Measurements from ENCODE around the gene CA6. TPM values are rescaled to one million over a fixed set of nuclear protein-coding genes. Genes with fewer than 3 reads are reported as not detected.
"Not testable (repeated sequence)": the region's sequence is repeated elsewhere in the genome, so short reads cannot be mapped to it uniquely, and the experiment has no call there.

CA6 gene
- not detected for total RNA-seq

- no peak for TF ChIP-seq POLR2A (IDR thresholded peaks at IDR 0.05)
- no peak for TF ChIP-seq CTCF (IDR thresholded peaks at IDR 0.05)
- no peaks in the 10 kb centered on the region for H3K4me1 ChIP-seq
- ATAC-seq, result no peak
- no peaks in the 10 kb centered on the region for H3K36me3 ChIP-seq (replicated peaks in 1 of 2; ENCODE audit: insufficient read depth in 1 of 2, low read depth in 2 of 2)
- DNase-seq, result no peak
- WGBS, 2 donors, result 88 to 90% methylated on average over 6 to 8 of the region's 8 CpGs
- no peaks in the 10 kb centered on the region for H3K9me3 ChIP-seq
- no peak within 1 kb of the TSS for H3K4me3 ChIP-seq
- no peak within 1 kb of the TSS for H3K27ac ChIP-seq
- no peaks in the 10 kb centered on the region for H3K27me3 ChIP-seq
- intact Hi-C loops (cut with DNase I), result no loop called here
These were observed at the start of gene CA6 for GRCh38 chr1:8945568-8945967. Gene CA6 (plus strand): TSS chr1:8945868. CDS start chr1:8945887, 19 bp downstream.

DNA sequence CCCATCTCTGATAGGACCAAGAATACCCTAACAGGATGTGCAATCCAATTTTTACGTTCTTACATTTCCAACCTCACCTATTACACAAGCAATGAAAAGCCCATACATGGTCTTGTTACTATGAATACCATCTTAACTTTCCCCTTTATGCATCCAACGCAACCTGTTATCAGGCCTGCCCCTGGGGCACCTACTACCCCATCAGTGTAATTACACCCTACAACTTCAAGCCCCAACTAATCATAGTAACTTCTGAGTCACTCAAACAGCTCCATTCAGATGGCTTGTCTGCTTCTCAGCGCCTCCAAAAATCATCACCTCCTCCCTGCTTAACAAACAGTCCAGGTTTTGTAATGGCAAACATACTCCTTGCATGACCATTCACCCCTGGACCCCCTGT lies 48.9 kb upstream of the CA6 start:
- DNase-seq; H3K4me3 ChIP-seq; H3K27me3 ChIP-seq; H3K27ac ChIP-seq; H3K4me1 ChIP-seq; ATAC-seq; intact Hi-C loops (cut with DNase I); H3K36me3 ChIP-seq (replicated peaks in 1 of 2; ENCODE audit: insufficient read depth in 1 of 2, low read depth in 2 of 2); H3K9me3 ChIP-seq: not testable (repeated sequence)
- WGBS, 2 donors, result 60 to 71% methylated on average over 3 of the region's 3 CpGs

GRCh38 chr1:8897505-8897904 lies 48.2 kb upstream of the CA6 start:
- H3K27ac ChIP-seq; H3K9me3 ChIP-seq; H3K4me1 ChIP-seq; DNase-seq; ATAC-seq; H3K27me3 ChIP-seq; intact Hi-C loops (cut with DNase I); H3K4me3 ChIP-seq; H3K36me3 ChIP-seq (replicated peaks in 1 of 2; ENCODE audit: insufficient read depth in 1 of 2, low read depth in 2 of 2): not testable (repeated sequence)
- WGBS, 2 donors, result 66 to 70% methylated on average over 4 of the region's 4 CpGs

GRCh38 chr1:8898418-8898817 lies 47.2 kb upstream of the CA6 start:
- H3K27me3 ChIP-seq; ATAC-seq; H3K27ac ChIP-seq; intact Hi-C loops (cut with DNase I); H3K4me1 ChIP-seq; H3K4me3 ChIP-seq; H3K36me3 ChIP-seq (replicated peaks in 1 of 2; ENCODE audit: insufficient read depth in 1 of 2, low read depth in 2 of 2); H3K9me3 ChIP-seq; DNase-seq: not testable (repeated sequence)
- WGBS, 2 donors, result 82 to 85% methylated on average over 5 of the region's 5 CpGs

DNA sequence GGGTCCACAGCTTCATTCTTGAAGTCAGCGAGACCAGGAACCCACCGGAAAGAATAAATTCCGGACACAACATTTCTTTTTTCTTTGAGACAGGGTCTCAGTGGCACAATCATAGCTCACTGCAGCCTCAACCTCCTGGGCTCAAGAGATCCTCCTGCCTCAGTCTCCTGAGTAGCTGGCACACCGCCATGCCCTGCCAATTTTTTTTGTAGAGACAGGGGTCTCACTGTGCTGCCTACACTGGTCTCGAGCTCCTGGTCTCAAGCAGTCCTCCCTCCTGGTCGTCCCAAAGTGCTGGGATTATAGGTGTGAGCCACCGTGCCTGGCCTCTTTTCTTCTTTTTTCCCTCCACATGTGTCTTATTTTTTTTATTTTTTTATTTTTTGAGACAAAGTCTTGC lies 46.6 kb upstream of the CA6 start:
- no peaks in the 10 kb centered on the region for H3K36me3 ChIP-seq (replicated peaks in 1 of 2; ENCODE audit: insufficient read depth in 1 of 2, low read depth in 2 of 2)

GRCh38 chr1:8900684-8901083 lies 45.0 kb upstream of the CA6 start:
- H3K4me1 ChIP-seq; H3K27ac ChIP-seq; H3K36me3 ChIP-seq (replicated peaks in 1 of 2; ENCODE audit: insufficient read depth in 1 of 2, low read depth in 2 of 2); H3K27me3 ChIP-seq; DNase-seq; intact Hi-C loops (cut with DNase I); ATAC-seq; H3K4me3 ChIP-seq; H3K9me3 ChIP-seq: not testable (repeated sequence)
- 84 to 95% methylated on average over 4 of the region's 4 CpGs for WGBS, 2 donors

More for the DNA sequence above, 46.6 kb upstream of the CA6 start:
- H3K27ac ChIP-seq, result no peak overlapping the region
- H3K4me1 ChIP-seq, result no peaks in the 10 kb centered on the region
- ATAC-seq (no peak), DNase-seq (no peak)
- TF ChIP-seq POLR2A (IDR thresholded peaks at IDR 0.05) (no peak), CTCF (IDR thresholded peaks at IDR 0.05) (no peak)
- H3K9me3 ChIP-seq, result no peaks in the 10 kb centered on the region
- WGBS, 2 donors, result 82 to 86% methylated on average over 7 of the region's 7 CpGs
- no peak overlapping the region for H3K4me3 ChIP-seq
- no peaks in the 10 kb centered on the region for H3K27me3 ChIP-seq
- intact Hi-C loops (cut with DNase I), result no loop called here

DNA sequence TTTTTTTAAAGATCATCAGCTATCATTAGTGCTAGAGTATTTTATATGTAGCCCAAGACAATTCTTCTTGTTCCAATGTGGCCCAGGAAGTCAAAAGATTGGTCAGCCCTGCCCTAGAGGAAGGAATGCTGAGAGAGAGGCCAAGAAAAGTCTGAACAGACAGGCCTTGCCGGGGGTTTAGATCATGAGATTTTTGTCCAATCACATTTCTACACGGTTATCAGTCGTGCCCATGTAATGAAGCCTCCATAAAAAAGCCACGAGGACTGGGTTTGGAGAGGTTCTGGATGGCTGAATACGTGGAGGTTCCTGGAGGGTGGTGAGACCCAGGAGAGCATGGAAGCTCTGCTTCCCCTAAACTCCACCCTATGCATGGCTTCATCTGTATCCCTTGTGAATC lies 42.9 kb upstream of the CA6 start:
- H3K36me3 ChIP-seq (replicated peaks in 1 of 2; ENCODE audit: insufficient read depth in 1 of 2, low read depth in 2 of 2), result no peaks in the 10 kb centered on the region
- no peaks in the 10 kb centered on the region for H3K9me3 ChIP-seq
- ATAC-seq (no peak), DNase-seq (no peak)
- H3K4me1 ChIP-seq, result peaks cover 5% of the 10 kb centered on the region
- no peak for TF ChIP-seq POLR2A (IDR thresholded peaks at IDR 0.05)
- no peak for TF ChIP-seq CTCF (IDR thresholded peaks at IDR 0.05)
- intact Hi-C loops (cut with DNase I), result no loop called here
- no peak overlapping the region for H3K4me3 ChIP-seq
- H3K27me3 ChIP-seq, result no peaks in the 10 kb centered on the region
- WGBS, 2 donors, result 64 to 65% methylated on average over 5 of the region's 5 CpGs
- H3K27ac ChIP-seq, result peak overlapping the region in 3 of 4 donors; percentile 22 to 58 (median 51)
